Ovary (tissue), 3 donors: ENCODE data around the gene STX4.

Experiments
- CTCF ChIP-seq, 3 donors: fragments of 450-650 bp in 2 of 3; fragments of 200-600 bp in 1 of 3; IDR thresholded peaks; one replicate each; pipeline versions ENCODE4 v1.5.1 to v1.8.0; 2016 to 2022; ENCODE audit warnings: antibody characterized with exemption in 3 of 3, mild to moderate bottlenecking in 1 of 3
- POLR2A ChIP-seq: fragments of 450-650 bp; IDR thresholded peaks from one replicate; pipeline ENCODE4 v1.6.1; 2017; ENCODE audit warnings: antibody characterized with exemption, mild to moderate bottlenecking, moderate library complexity
- donor health status: DM: no; HTN: no; CAD: no.

DNA sequence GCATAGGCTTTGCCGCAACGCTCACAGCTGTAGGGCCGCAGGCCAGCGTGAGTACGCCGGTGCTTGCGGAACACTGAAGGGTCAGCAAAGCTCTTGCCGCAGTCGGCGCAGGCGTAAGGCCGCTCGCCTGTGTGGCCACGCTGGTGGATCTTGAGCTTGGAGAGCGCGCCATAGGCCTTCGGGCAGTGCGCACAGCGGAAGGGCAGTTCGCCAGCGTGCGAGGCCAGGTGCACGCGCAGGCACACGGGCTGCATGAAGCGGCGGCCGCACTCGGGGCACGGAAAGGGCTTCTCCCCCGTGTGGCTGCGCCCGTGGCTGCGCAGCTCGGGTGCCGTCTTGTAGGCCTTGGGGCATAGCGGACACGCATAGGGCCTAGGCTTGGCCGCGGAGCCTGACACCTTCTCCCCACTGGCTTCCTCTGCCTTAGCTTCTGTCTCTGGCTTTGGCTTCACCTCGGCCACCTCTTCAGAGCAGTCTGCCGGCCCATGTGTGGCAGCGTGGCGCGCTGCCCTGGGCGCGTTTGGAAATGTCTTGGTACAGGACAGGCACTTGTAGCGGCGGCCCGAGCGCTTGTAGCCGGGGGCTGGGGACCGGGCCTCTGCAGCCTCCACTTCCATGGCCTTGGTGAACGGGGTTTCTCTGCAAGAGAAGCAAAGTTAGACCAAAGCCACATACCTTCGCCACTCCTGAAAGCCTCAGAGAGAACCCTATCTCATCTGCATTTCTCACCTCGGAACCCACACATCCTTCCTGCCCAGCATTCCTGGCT lies 30.7 kb downstream of the STX4 start:
- TF ChIP-seq CTCF (IDR thresholded peaks at IDR 0.05), result no peak
- no peak for TF ChIP-seq POLR2A
